BJ (cell line): ENCODE results near the gene BOD1L1. TPM values are rescaled to one million over a fixed set of nuclear protein-coding genes. Genes with fewer than 3 reads are reported as not detected.

Experiments
- CTCF ChIA-PET: fragments of 350-600 bp; formaldehyde crosslinking; extraction: SDS; loops from one replicate; lab custom pipeline; 2021; ENCODE audit warnings: antibody characterized with exemption, inconsistent platforms; lab: Yijun Ruan, JAX
- POLR2A ChIA-PET: fragments of 300-600 bp; sonication (Branson Sonifier 250); formaldehyde crosslinking; extraction: SDS; loops from one replicate; lab custom pipeline; 2021; ENCODE audit warnings: antibody characterized with exemption; lab: Charles Lee
- DNase-seq: peaks from one replicate; pipeline ENCODE4 v3.0.0-alpha.2; 2011; ENCODE audit warnings: low read depth
- H3K27me3 ChIP-seq: 2 replicates; pipeline ENCODE4 v1.6.0; 2011; ENCODE audit warnings: low read length; ENCODE audit not compliant: control insufficient read depth, insufficient read depth
- H3K36me3 ChIP-seq: 2 replicates; pipeline ENCODE4 v1.5.1; 2011; ENCODE audit warnings: low read length; ENCODE audit not compliant: control insufficient read depth, insufficient read depth
- H3K4me3 ChIP-seq: 2 replicates; pipeline ENCODE4 v1.5.1; 2011; ENCODE audit warnings: low read depth, mild to moderate bottlenecking, control low read depth, low read length
- polyA plus RNA-seq: library from polyadenylated mRNA; depleted of rRNA; stranded (reverse); fragments of >200 nt; gene quantifications from 2 replicates; pipeline ENCODE4 v1.2.3, GENCODE V29; 2011
- TF ChIP-seq, protein P1 (sequence below): IDR thresholded peaks from 2 replicates; pipeline ENCODE4 v1.5.1; 2011; ENCODE audit warnings: low read depth, mild to moderate bottlenecking, control low read depth, inconsistent platforms, low read length, moderate library complexity; ENCODE audit not compliant: insufficient read depth

Gene BOD1L1
- polyA plus RNA-seq, 1 experiment: 8.9 TPM

GRCh38 chr4:13535118-13535517 is 92.4 kb downstream of the BOD1L1 start:
- TF ChIP-seq, protein P1, sequence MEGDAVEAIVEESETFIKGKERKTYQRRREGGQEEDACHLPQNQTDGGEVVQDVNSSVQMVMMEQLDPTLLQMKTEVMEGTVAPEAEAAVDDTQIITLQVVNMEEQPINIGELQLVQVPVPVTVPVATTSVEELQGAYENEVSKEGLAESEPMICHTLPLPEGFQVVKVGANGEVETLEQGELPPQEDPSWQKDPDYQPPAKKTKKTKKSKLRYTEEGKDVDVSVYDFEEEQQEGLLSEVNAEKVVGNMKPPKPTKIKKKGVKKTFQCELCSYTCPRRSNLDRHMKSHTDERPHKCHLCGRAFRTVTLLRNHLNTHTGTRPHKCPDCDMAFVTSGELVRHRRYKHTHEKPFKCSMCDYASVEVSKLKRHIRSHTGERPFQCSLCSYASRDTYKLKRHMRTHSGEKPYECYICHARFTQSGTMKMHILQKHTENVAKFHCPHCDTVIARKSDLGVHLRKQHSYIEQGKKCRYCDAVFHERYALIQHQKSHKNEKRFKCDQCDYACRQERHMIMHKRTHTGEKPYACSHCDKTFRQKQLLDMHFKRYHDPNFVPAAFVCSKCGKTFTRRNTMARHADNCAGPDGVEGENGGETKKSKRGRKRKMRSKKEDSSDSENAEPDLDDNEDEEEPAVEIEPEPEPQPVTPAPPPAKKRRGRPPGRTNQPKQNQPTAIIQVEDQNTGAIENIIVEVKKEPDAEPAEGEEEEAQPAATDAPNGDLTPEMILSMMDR: no peak
- Histone ChIP-seq H3K27me3 (peaks cover 73% of the 10 kb centered on the region), H3K36me3 (no peaks in the 10 kb centered on the region), H3K4me3 (no peak overlapping the region)
- CTCF ChIA-PET: no interaction called here
- POLR2A ChIA-PET: no interaction called here
- DNase-seq: no peak

- Histone ChIP-seq H3K36me3 (no peaks in the 10 kb centered on the region), H3K27me3 (peaks cover 73% of the 10 kb centered on the region), H3K4me3 (no peak overlapping the region)
- ChIA-PET POLR2A (no interaction called here), CTCF (interaction anchor here (1.5 kb wide), 1 partner anchor 9 kb away, joined by 3 read pairs; no protein-coding TSS in a partner anchor)
- DNase-seq: no peak
- TF ChIP-seq, protein P1: no peak
Measured at GRCh38 chr4:13534344-13535063, 93.0 kb downstream of the BOD1L1 start.

GRCh38 chr4:13533670-13534343 is 93.7 kb downstream of the BOD1L1 start:
- CTCF ChIA-PET: interaction anchor here (1.5 kb wide), 1 partner anchor 10 kb away, joined by 3 read pairs; no protein-coding TSS in a partner anchor
- POLR2A ChIA-PET: no interaction called here
- no peaks in the 10 kb centered on the region for H3K36me3 ChIP-seq
- TF ChIP-seq, protein P1: no peak
- H3K27me3 ChIP-seq: peaks cover 75% of the 10 kb centered on the region
- no peak for DNase-seq
- H3K4me3 ChIP-seq: no peak overlapping the region

- peaks cover 72% of the 10 kb centered on the region for H3K27me3 ChIP-seq
- POLR2A ChIA-PET: no interaction called here
- no peak overlapping the region for H3K4me3 ChIP-seq
- TF ChIP-seq, protein P1: no peak
- no peak for DNase-seq
- H3K36me3 ChIP-seq: no peaks in the 10 kb centered on the region
- CTCF ChIA-PET: interaction anchor here (1.4 to 1.7 kb wide), 2 partner anchors 9 to 28 kb away, joined by 3 to 4 read pairs; no protein-coding TSS in a partner anchor
Measured at GRCh38 chr4:13531625-13531998, 95.9 kb downstream of the BOD1L1 start.
